H9 (cell line): ENCODE measurements around the gene CCL20. TPM values are rescaled to one million over a fixed set of nuclear protein-coding genes. Genes with fewer than 3 reads are reported as not detected.

Source experiments
- DNase-seq: peaks from one replicate; pipeline ENCODE4 v3.0.0-alpha.2; 2017
- H2AFZ ChIP-seq: one replicate; pipeline ENCODE4 v1.6.1; 2013; ENCODE audit warnings: mild to moderate bottlenecking, low read length, control low read depth, moderate library complexity
- H2AK5ac ChIP-seq: 2 replicates; pipeline ENCODE4 v1.6.1; 2013; ENCODE audit warnings: low read length, control low read depth, mixed read lengths; ENCODE audit not compliant: insufficient read length
- H2BK120ac ChIP-seq: one replicate; pipeline ENCODE4 v1.6.1; 2013; ENCODE audit warnings: low read depth, mild to moderate bottlenecking, low read length, control low read depth, inconsistent platforms; ENCODE audit not compliant: poor library complexity, severe bottlenecking
- H2BK12ac ChIP-seq: 2 replicates; pipeline ENCODE4 v1.6.1; 2013; ENCODE audit warnings: low read length, control low read depth, mixed read lengths, low read depth; ENCODE audit not compliant: insufficient read length
- H2BK15ac ChIP-seq: 2 replicates; pipeline ENCODE4 v1.6.1; 2013; ENCODE audit warnings: low read depth, low read length, control low read depth
- H2BK20ac ChIP-seq: one replicate; pipeline ENCODE4 v1.6.1; 2013; ENCODE audit warnings: low read depth, mild to moderate bottlenecking, low read length, control low read depth, inconsistent platforms; ENCODE audit not compliant: poor library complexity, severe bottlenecking
- H2BK5ac ChIP-seq: 2 replicates; pipeline ENCODE4 v1.6.1; 2013; ENCODE audit warnings: low read length, control low read depth, mixed read lengths; ENCODE audit not compliant: insufficient read length
- H3K14ac ChIP-seq: 2 replicates; pipeline ENCODE4 v1.6.1; 2013; ENCODE audit warnings: low read length, control low read depth; ENCODE audit not compliant: insufficient read depth
- H3K18ac ChIP-seq: 2 replicates; pipeline ENCODE4 v1.6.1; 2013; ENCODE audit warnings: low read depth, mild to moderate bottlenecking, mixed read lengths, low read length, control low read depth; ENCODE audit not compliant: insufficient read length
- H3K23ac ChIP-seq: 2 replicates; pipeline ENCODE4 v1.6.1; 2013; ENCODE audit warnings: low read length, control low read depth, mixed read lengths, low read depth; ENCODE audit not compliant: insufficient read length
- H3K23me2 ChIP-seq: 2 replicates; pipeline ENCODE4 v1.6.1; 2013; ENCODE audit warnings: low read depth, mild to moderate bottlenecking, mixed read lengths, low read length, control low read depth; ENCODE audit not compliant: insufficient read length, poor library complexity, severe bottlenecking
- H3K27ac ChIP-seq: 2 replicates; pipeline ENCODE4 v1.5.1; 2013; ENCODE audit warnings: low read length, control low read depth, mixed read lengths, low read depth; ENCODE audit not compliant: insufficient read length
- H3K27me3 ChIP-seq: 2 replicates; pipeline ENCODE4 v1.6.1; 2013; ENCODE audit warnings: low read length, control low read depth, inconsistent platforms; ENCODE audit not compliant: insufficient read depth
- H3K4ac ChIP-seq: 2 replicates; pipeline ENCODE4 v1.6.1; 2013; ENCODE audit warnings: low read depth, mild to moderate bottlenecking, control low read depth, inconsistent platforms, low read length, moderate library complexity
- H3K4me1 ChIP-seq: 2 replicates; pipeline ENCODE4 v1.6.1; 2013; ENCODE audit warnings: low read length, control low read depth, inconsistent platforms; ENCODE audit not compliant: insufficient read depth
- H3K4me2 ChIP-seq: 2 replicates; pipeline ENCODE4 v1.6.1; 2013; ENCODE audit warnings: low read length, control low read depth, mixed read lengths; ENCODE audit not compliant: insufficient read length, insufficient read depth
- H3K56ac ChIP-seq: 2 replicates; pipeline ENCODE4 v1.6.1; 2013; ENCODE audit warnings: low read depth, mild to moderate bottlenecking, mixed read lengths, low read length, control low read depth; ENCODE audit not compliant: insufficient read length
- H3K79me1 ChIP-seq: 2 replicates; pipeline ENCODE4 v1.6.1; 2013; ENCODE audit warnings: low read depth, mild to moderate bottlenecking, moderate library complexity, low read length, control low read depth, inconsistent platforms; ENCODE audit not compliant: insufficient read depth, poor library complexity, severe bottlenecking
- H3K79me2 ChIP-seq: 2 replicates; pipeline ENCODE4 v1.6.1; 2013; ENCODE audit warnings: low read length, control low read depth, inconsistent platforms; ENCODE audit not compliant: insufficient read depth
- H3K9ac ChIP-seq: 2 replicates; pipeline ENCODE4 v1.6.1; 2013; ENCODE audit warnings: low read length, control low read depth, mixed read lengths; ENCODE audit not compliant: insufficient read length; ENCODE audit errors: extremely low read depth
- H3K9me3 ChIP-seq: one replicate; pipeline ENCODE4 v1.6.1; 2013; ENCODE audit warnings: low read depth, low read length, inconsistent platforms; ENCODE audit not compliant: control insufficient read depth
- H3T11ph ChIP-seq: one replicate; pipeline ENCODE4 v1.6.1; 2013; ENCODE audit warnings: mild to moderate bottlenecking, low read length, control low read depth, inconsistent platforms
- H4K20me1 ChIP-seq: one replicate; pipeline ENCODE4 v1.6.1; 2013; ENCODE audit not compliant: control insufficient read depth, insufficient read length, insufficient read depth
- H4K5ac ChIP-seq: 2 replicates; pipeline ENCODE4 v1.6.1; 2013; ENCODE audit warnings: low read depth, mild to moderate bottlenecking, mixed read lengths, low read length, control low read depth; ENCODE audit not compliant: insufficient read length
- H4K8ac ChIP-seq: replicated peaks from 2 replicates; pipeline ENCODE4 v1.6.1; 2013; ENCODE audit warnings: low read length, control low read depth, mixed read lengths, low read depth; ENCODE audit not compliant: insufficient read length
- H4K91ac ChIP-seq: 2 replicates; pipeline ENCODE4 v1.6.1; 2013; ENCODE audit warnings: low read depth, mild to moderate bottlenecking, moderate library complexity, mixed read lengths, low read length, control low read depth; ENCODE audit not compliant: insufficient read length
- H3K27ac Mint-ChIP-seq, 3 experiments: 2 replicates in 2 of 3; 3 replicates in 1 of 3; pipeline ENCODE4 v1.8.0; 2020 to 2021; ENCODE audit warnings: mixed read lengths in 3 of 3, mild to moderate bottlenecking in 1 of 3, moderate library complexity in 1 of 3
- H3K27me3 Mint-ChIP-seq: 2 replicates; pipeline ENCODE4 v1.8.0; 2021; ENCODE audit warnings: low read depth, mild to moderate bottlenecking, moderate library complexity, mixed read lengths
- H3K36me3 Mint-ChIP-seq, 3 experiments: 2 replicates in 2 of 3; 3 replicates in 1 of 3; pipeline ENCODE4 v1.8.0; 2020 to 2021; ENCODE audit warnings: low read depth in 3 of 3, mixed read lengths in 3 of 3; ENCODE audit not compliant: insufficient read depth in 1 of 3
- H3K4me1 Mint-ChIP-seq, 2 experiments: 2 replicates each; pipeline ENCODE4 v1.8.0; 2020; ENCODE audit warnings: mixed read lengths in 2 of 2
- H3K4me3 Mint-ChIP-seq, 2 experiments: 2 replicates in 1 of 2; 3 replicates in 1 of 2; pipeline ENCODE4 v1.8.0; 2020 to 2021; ENCODE audit warnings: mild to moderate bottlenecking in 2 of 2, mixed read lengths in 2 of 2, moderate library complexity in 1 of 2
- H3K9me3 Mint-ChIP-seq, 2 experiments: 2 replicates in 1 of 2; 3 replicates in 1 of 2; pipeline ENCODE4 v1.8.0; 2020; ENCODE audit warnings: mild to moderate bottlenecking in 2 of 2, mixed read lengths in 2 of 2, moderate library complexity in 1 of 2
- WGBS: extraction: QIAGEN DNeasy Blood & Tissue Kit; methylation state at CpG from one replicate; pipeline ENCODE4 v1.1.7; 2013; ENCODE audit warnings: missing lambda C conversion rate, low lambda C conversion rate, mixed read lengths; ENCODE audit not compliant: insufficient read length; ENCODE audit errors: extremely low coverage; 5-methylcytosine and 5-hydroxymethylcytosine counted together
- total RNA-seq: library from RNA; stranded (reverse); gene quantifications from 2 replicates; pipeline ENCODE4 v1.2.1, GENCODE V29; 2021
- TF ChIP-seq, protein P1 (sequence below): fragments of 200-600 bp; sonication (generic); conservative IDR thresholded peaks from 3 replicates; pipeline ENCODE4 v1.8.0; 2021; ENCODE audit warnings: antibody characterized with exemption, mild to moderate bottlenecking

The CCL20 gene
- total RNA-seq, 1 experiment from 2014 or later = not detected

DNA sequence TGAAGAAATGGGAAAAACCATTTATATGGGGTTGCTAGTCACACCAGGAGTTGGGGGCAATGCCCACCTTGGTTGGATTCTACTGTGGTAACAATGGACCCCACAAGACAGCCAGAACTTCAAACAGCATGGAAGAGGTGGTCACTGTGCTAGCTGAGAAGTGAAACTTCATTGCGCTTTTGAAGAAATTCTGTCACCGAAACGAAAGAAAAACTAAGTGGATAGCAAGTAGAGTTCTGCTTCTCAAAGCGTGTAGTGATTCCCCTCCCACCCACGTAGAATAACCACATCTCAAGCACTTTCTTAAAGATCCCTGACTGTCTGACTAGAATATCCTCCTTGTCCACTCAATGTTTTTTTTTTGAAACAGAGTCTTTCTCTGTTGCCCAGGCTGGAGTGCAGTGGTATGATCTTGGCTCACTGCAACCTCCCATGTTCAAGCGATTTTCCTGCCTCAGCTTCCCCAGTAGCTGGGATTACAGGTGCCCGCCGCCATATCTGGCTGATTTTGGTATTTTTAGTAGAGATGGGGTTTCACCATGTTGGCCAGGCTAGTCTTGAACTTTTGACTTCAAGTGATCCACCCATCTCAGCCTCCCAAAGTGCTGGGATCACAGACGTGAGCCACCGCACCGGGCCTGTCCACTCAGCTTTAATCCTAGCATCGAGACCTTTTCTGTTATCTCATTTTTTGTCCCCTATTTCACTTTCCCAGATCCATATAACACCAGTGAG is 30.1 kb upstream of the CCL20 start:
- Histone ChIP-seq H4K20me1 (no peaks in the 10 kb centered on the region), H2BK15ac (no peak overlapping the region), H3K27me3 (0 out of 2 replicates have a peak, but pooled peaks cover 2% of the 10 kb centered on the region), H2BK120ac (no peak overlapping the region), H3K56ac (no peak overlapping the region), H3K23ac (no peak overlapping the region), H2BK5ac (no peak overlapping the region), H3K79me1 (no peaks in the 10 kb centered on the region), H3K4ac (no peak overlapping the region), H3K27ac (no peak overlapping the region), H3K79me2 (no peaks in the 10 kb centered on the region), H2AFZ (no peak overlapping the region), H4K91ac (no peak overlapping the region), H2AK5ac (no peak overlapping the region), H3K23me2 (no peaks in the 10 kb centered on the region), H3K18ac (no peak overlapping the region), H3K4me2 (no peak overlapping the region), H3K9me3 (no peaks in the 10 kb centered on the region), H3T11ph (no peak overlapping the region), H3K14ac (no peak overlapping the region), H4K5ac (no peak overlapping the region), H2BK12ac (no peak overlapping the region), H2BK20ac (no peak overlapping the region), H4K8ac (no peak overlapping the region), H3K4me1 (no peaks in the 10 kb centered on the region), H3K9ac (no peak overlapping the region)
- no peaks in the 10 kb centered on the region for H3K27me3 Mint-ChIP-seq
- H3K4me3 Mint-ChIP-seq = no peak overlapping the region
- 0 out of 4 replicates have a peak, but pooled peaks cover 0 to 2% of the 10 kb centered on the region in 2 experiments for H3K4me1 Mint-ChIP-seq
- no peaks in the 10 kb centered on the region; a peak in 1 of 7 replicates for H3K36me3 Mint-ChIP-seq
- WGBS = no CpG with 5 or more reads among the region's 12 CpGs
- TF ChIP-seq, protein P1, sequence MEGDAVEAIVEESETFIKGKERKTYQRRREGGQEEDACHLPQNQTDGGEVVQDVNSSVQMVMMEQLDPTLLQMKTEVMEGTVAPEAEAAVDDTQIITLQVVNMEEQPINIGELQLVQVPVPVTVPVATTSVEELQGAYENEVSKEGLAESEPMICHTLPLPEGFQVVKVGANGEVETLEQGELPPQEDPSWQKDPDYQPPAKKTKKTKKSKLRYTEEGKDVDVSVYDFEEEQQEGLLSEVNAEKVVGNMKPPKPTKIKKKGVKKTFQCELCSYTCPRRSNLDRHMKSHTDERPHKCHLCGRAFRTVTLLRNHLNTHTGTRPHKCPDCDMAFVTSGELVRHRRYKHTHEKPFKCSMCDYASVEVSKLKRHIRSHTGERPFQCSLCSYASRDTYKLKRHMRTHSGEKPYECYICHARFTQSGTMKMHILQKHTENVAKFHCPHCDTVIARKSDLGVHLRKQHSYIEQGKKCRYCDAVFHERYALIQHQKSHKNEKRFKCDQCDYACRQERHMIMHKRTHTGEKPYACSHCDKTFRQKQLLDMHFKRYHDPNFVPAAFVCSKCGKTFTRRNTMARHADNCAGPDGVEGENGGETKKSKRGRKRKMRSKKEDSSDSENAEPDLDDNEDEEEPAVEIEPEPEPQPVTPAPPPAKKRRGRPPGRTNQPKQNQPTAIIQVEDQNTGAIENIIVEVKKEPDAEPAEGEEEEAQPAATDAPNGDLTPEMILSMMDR = no peak
- DNase-seq = no peak
- peak overlapping the region in 1 of 3 experiments; percentile 83; a peak in 1 of 7 replicates for H3K27ac Mint-ChIP-seq
- H3K9me3 Mint-ChIP-seq = no peaks in the 10 kb centered on the region; a peak in 2 of 5 replicates
